Measurements from ENCODE around the gene CRLF3.
A peak's percentile ranks its signal among the peaks of the same experiment; 100 is the strongest.
"Not testable (repeated sequence)": the region's sequence is repeated elsewhere in the genome, so short reads cannot be mapped to it uniquely, and the experiment has no call there.

The CRLF3 gene, protein sequence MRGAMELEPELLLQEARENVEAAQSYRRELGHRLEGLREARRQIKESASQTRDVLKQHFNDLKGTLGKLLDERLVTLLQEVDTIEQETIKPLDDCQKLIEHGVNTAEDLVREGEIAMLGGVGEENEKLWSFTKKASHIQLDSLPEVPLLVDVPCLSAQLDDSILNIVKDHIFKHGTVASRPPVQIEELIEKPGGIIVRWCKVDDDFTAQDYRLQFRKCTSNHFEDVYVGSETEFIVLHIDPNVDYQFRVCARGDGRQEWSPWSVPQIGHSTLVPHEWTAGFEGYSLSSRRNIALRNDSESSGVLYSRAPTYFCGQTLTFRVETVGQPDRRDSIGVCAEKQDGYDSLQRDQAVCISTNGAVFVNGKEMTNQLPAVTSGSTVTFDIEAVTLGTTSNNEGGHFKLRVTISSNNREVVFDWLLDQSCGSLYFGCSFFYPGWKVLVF

DNA sequence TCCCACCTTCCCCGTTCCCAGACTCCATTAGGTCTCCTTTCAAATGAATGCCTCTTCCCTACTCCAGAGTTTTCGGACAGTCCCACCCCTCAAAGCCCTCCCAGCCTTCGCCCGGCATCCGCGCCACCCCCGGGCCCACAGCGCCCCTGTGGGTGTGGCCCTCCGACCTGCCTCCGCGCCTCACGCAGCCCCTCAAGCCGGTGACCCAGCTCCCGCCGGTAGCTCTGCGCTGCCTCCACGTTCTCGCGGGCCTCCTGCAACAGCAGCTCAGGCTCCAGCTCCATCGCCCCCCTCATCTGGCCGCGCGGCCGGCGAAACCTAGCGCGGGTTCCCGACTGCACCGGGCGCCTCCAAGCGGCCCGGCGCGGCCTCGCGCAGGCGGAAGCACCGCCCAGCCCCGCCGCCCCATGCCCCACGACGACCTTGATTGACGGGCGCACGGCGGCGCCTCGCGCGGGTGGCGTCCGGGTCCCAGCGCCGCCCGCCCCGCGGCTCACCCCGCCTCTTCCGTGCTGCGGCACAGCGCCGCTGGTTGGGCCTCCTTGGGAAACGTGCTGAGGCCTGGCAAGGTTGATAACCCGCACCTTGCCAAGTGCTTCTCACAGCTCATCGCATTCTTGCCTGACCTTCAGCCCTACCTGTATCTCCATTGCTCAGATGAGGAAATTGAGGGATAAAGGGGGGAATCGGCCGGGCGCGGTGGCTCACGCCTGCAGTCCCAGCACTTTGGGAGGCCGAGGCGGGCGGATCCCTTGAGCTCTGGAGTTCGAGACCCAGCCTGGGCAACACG, at the start of gene CRLF3:
TSS of gene CRLF3 (minus strand) at position 337 of the 790 bp plus-strand sequence. CDS start at position 296, 41 bp downstream.
- peak; percentile 89 for DNase-seq (ENCODE audit: low spot score)

DNA sequence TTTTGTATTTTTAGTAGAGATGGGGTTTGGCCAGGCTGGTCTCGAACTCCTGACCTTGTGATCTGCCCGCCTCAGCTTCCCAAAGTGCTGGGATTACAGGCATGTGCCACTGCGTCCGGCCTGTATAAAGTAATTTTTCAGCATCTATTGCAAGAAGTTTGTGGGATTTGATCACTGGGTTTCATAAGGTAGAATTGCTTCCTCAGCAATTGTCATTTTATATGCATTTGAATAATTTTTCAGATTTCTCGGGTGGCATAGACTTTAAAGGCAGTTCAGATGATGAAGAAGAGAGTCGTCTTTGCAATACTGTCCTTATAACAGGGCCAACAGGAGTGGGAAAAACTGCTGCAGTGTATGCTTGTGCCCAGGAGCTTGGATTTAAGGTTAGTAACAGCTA, 44.5 kb upstream of the CRLF3 start:
- no peak for DNase-seq (ENCODE audit: low spot score)

GRCh38 chr17:30864636-30865035, 40.1 kb upstream of the CRLF3 start:
- DNase-seq (ENCODE audit: low spot score): no peak

- DNase-seq (ENCODE audit: low spot score): no peak
Observed at GRCh38 chr17:30858556-30859250, 34.2 kb upstream of the CRLF3 start.

DNA sequence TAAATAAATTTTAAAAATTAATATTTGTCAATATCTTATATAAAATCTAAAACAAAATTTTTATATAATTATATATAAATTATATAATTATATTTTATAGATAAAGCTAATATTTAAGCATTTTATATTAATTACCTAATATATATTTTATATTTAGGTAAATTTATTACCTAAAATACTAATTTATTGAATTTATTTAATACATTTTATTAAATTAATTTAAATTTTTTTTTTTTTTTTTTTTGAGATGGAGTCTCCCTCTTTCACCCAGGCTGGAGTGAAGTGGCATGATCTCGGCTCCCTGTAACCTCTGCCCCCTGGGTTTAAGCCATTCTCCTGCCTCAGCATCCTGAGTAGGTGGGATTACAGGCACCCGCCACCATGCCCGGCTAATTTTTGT, 29.7 kb upstream of the CRLF3 start:
- DNase-seq (ENCODE audit: low spot score): no peak

GRCh38 chr17:30848021-30848420, 23.5 kb upstream of the CRLF3 start:
- no peak for DNase-seq (ENCODE audit: low spot score)

GRCh38 chr17:30840771-30841170, 16.3 kb upstream of the CRLF3 start:
- DNase-seq (ENCODE audit: low spot score): no peak

DNA sequence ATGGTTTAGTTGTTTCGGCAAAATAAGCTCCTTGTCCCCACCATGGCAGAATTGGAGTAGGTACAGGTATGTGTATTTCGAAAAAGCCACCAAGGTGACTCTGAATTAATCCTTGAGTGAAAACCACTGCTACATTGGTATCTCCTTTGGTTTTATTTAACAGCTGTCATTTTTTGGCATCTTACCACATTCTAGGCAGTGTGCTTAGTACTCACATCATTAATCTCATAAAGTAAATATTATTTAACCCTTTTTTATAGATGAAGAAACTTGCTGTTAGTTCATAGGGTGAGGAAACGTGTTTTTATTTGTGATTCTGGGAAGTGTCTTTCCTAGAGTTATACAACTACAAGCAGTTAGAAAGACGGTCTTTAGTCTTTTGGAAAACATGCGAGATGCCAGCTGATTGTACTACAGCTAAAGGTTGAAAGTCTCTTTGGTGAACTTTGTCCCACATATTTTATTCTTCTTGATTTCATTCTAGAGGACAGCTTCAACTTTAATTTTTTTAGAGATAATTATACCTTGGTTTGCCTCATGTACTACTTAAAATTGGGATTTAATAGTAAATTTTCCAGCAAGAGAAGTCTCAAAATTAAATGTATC, 13.8 kb upstream of the CRLF3 start:
- DNase-seq (ENCODE audit: low spot score): no peak

- DNase-seq (ENCODE audit: low spot score): no peak
Observed at GRCh38 chr17:30832438-30833124, 8.1 kb upstream of the CRLF3 start.

GRCh38 chr17:30831663-30832437, 7.4 kb upstream of the CRLF3 start, which contains the start of gene ATAD5:
ATAD5 (plus strand) TSS chr17:30831966; CDS start chr17:30832348, 382 bp downstream.
- DNase-seq (ENCODE audit: low spot score): peak; percentile 84

- no peak for DNase-seq (ENCODE audit: low spot score)
Observed at GRCh38 chr17:30831257-30831656, 6.8 kb upstream of the CRLF3 start.

GRCh38 chr17:30829022-30829421, 4.5 kb upstream of the CRLF3 start:
- no peak for DNase-seq (ENCODE audit: low spot score)

- no peak for DNase-seq (ENCODE audit: low spot score)
Observed at GRCh38 chr17:30827082-30827481, 2.6 kb upstream of the CRLF3 start.

- no peak for DNase-seq (ENCODE audit: low spot score)
Observed at GRCh38 chr17:30824002-30824355, 513 bp downstream of the CRLF3 start.

- no peak for DNase-seq (ENCODE audit: low spot score)
Observed at GRCh38 chr17:30823421-30823820, 1.1 kb downstream of the CRLF3 start.

DNA sequence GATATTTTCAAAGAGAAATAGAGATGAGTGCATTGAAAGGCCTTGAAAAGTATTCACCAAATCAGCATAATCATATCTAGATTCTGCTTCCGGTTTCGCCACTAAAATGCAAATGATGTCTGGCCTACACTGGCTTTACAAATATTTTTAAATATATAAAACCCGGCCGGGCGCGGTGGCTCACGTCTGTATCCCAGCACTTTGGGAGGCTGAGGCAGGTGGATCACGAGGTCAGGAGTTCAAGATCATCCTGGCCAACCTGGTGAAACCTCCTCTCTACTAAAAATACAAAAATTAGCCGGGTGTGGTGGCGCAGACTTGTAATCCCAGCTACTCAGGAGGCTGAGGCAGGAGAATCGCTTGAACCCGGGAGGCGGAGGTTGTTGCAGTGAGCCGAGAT, 1.6 kb downstream of the CRLF3 start:
- not testable (repeated sequence) for DNase-seq (ENCODE audit: low spot score)

GRCh38 chr17:30821871-30822723, 2.4 kb downstream of the CRLF3 start:
- DNase-seq (ENCODE audit: low spot score): no peak

- no peak for DNase-seq (ENCODE audit: low spot score)
Observed at GRCh38 chr17:30819971-30820705, 4.4 kb downstream of the CRLF3 start.

- DNase-seq (ENCODE audit: low spot score): no peak
Observed at GRCh38 chr17:30816165-30816564, 8.3 kb downstream of the CRLF3 start.

All from SW480 (cell line).